ENCODE results near the gene MYO9A. TPM values are rescaled to one million over a fixed set of nuclear protein-coding genes. Genes with fewer than 3 reads are reported as not detected.
A peak's percentile ranks its signal among the peaks of the same experiment; 100 is the strongest.

Gene MYO9A, protein sequence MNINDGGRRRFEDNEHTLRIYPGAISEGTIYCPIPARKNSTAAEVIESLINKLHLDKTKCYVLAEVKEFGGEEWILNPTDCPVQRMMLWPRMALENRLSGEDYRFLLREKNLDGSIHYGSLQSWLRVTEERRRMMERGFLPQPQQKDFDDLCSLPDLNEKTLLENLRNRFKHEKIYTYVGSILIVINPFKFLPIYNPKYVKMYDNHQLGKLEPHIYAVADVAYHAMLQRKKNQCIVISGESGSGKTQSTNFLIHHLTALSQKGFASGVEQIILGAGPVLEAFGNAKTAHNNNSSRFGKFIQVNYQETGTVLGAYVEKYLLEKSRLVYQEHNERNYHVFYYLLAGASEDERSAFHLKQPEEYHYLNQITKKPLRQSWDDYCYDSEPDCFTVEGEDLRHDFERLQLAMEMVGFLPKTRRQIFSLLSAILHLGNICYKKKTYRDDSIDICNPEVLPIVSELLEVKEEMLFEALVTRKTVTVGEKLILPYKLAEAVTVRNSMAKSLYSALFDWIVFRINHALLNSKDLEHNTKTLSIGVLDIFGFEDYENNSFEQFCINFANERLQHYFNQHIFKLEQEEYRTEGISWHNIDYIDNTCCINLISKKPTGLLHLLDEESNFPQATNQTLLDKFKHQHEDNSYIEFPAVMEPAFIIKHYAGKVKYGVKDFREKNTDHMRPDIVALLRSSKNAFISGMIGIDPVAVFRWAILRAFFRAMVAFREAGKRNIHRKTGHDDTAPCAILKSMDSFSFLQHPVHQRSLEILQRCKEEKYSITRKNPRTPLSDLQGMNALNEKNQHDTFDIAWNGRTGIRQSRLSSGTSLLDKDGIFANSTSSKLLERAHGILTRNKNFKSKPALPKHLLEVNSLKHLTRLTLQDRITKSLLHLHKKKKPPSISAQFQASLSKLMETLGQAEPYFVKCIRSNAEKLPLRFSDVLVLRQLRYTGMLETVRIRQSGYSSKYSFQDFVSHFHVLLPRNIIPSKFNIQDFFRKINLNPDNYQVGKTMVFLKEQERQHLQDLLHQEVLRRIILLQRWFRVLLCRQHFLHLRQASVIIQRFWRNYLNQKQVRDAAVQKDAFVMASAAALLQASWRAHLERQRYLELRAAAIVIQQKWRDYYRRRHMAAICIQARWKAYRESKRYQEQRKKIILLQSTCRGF (N-terminal part only)
- total RNA-seq (2021; ENCODE audit: unreplicated experiment) (23.0 TPM), Bru-seq, nascent RNA (percentile 74 among the genes with signal in this experiment), BruChase-seq, experiment 1, labeled RNA remaining after a 6-hour chase (percentile 67 among the genes with signal in this experiment), BruChase-seq, experiment 2, labeled RNA remaining after a 2-hour chase (percentile 71 among the genes with signal in this experiment)
- 6.4 and 7.0 TPM in 2 replicates for polyA plus RNA-seq (2012)
- long read RNA-seq, partial matches to known transcripts, result 7 of 14 reads
- long read RNA-seq, other reads (novel, unspliced or antisense), result 7 of 14 reads

GRCh38 chr15:72118017-72118978 is at the start of gene MYO9A, which contains the start of gene SENP8:
Gene MYO9A (minus strand): TSS chr15:72118150. CDS start chr15:72046563, 71,587 bp downstream.
Gene SENP8 (plus strand): TSS chr15:72118403. CDS start chr15:72139624, 21,221 bp downstream.
- Histone ChIP-seq H3K9me3 (ENCODE audit: control insufficient read depth in 1 of 2, insufficient read depth in 1 of 2, low read depth in 1 of 2, low read length in 2 of 2) (no peaks in the 10 kb centered on the region), H3K4me2 (ENCODE audit: low read length) (peak within 1 kb of the TSS; percentile 92), H3K36me3 (ENCODE audit: control insufficient read depth in 1 of 2, insufficient read depth in 2 of 2, low read length in 2 of 2) (no peaks in the 10 kb centered on the region), H3K4me3 (replicated peaks in 1 of 2; ENCODE audit: low read depth in 1 of 2, low read length in 2 of 2) (peak within 1 kb of the TSS; percentile 80 to 81), H3K9ac (ENCODE audit: low read length) (peak within 1 kb of the TSS; percentile 77), H4K20me1 (ENCODE audit: insufficient read depth) (no peaks in the 10 kb centered on the region), H3K4me1 (ENCODE audit: control insufficient read depth in 1 of 2, insufficient read depth in 2 of 2, low read length in 2 of 2) (peaks cover 4 to 17% of the 10 kb centered on the region in 2 experiments; a peak in 3 of 4 replicates), H3K79me2 (ENCODE audit: insufficient read depth, low read length) (peaks cover 31% of the 10 kb centered on the region), H3K27ac (ENCODE audit: low read depth, low read length) (peak within 1 kb of the TSS; percentile 85), H3K27me3 (ENCODE audit: insufficient read depth, low read length) (no peaks in the 10 kb centered on the region), H3K9me2 (ENCODE audit: insufficient read depth) (no peaks in the 10 kb centered on the region), H2AFZ (ENCODE audit: low read depth, low read length, poor library complexity, severe bottlenecking) (no peak within 1 kb of the TSS)
- intact Hi-C loops (cut with micrococcal nuclease), result no loop called here
- ATAC-seq (peak; percentile 77), DNase-seq (ENCODE audit: low read depth, low spot score) (peak; percentile 97)
- BruUV-seq (replicated peaks), result TSS peak; percentile 79
- CTCF ChIA-PET, result interaction anchor here (0.7 to 0.9 kb wide), 2 partner anchors 12 to 24 kb away, joined by 3 to 4 read pairs; no protein-coding TSS in a partner anchor
- RAD21 ChIA-PET (ENCODE audit: low non-redundant PET in 1 of 2, low total read pairs in 2 of 2, uncharacterized antibody in 2 of 2, unreplicated experiment in 2 of 2), result interaction anchor here in 1 of 2 experiments (0.5 to 0.6 kb wide), 2 partner anchors 222 to 255 kb away, joined by 3 to 5 read pairs; no protein-coding TSS in a partner anchor
- POLR2A ChIA-PET, result interaction anchor here (0.6 to 1.4 kb wide), 6 partner anchors 9 to 1847 kb away, joined by 3 to 14 read pairs (median 4); no protein-coding TSS in a partner anchor
- TF ChIP-seq YY1 (IDR thresholded peaks at IDR 0.05; ENCODE audit: extremely low read depth, insufficient replicate concordance, low read depth, low read length) (no peak), POLR2A (IDR thresholded peaks at IDR 0.05; ENCODE audit: borderline replicate concordance, extremely low read depth, insufficient read depth, insufficient read length) (peak; percentile 83), CBX3 (IDR thresholded peaks at IDR 0.05; ENCODE audit: low read depth) (no peak), ATF3 (IDR thresholded peaks at IDR 0.05) (no peak), EGR1 (IDR thresholded peaks at IDR 0.05; ENCODE audit: low read depth) (peak; percentile 97), ZFX (IDR thresholded peaks at IDR 0.05) (no peak), ELF1 (IDR thresholded peaks at IDR 0.05; ENCODE audit: borderline replicate concordance, low read depth) (no peak), SRF (IDR thresholded peaks at IDR 0.05; ENCODE audit: low read depth) (no peak), FOSL1 (IDR thresholded peaks at IDR 0.05; ENCODE audit: low read depth) (no peak), POLR2AphosphoS5 (IDR thresholded peaks at IDR 0.05; ENCODE audit: low read depth, low read length) (peak; percentile 87), RAD21 (IDR thresholded peaks at IDR 0.05; ENCODE audit: low read depth) (no peak), JUND (IDR thresholded peaks at IDR 0.05) (no peak)
- TF ChIP-seq, protein P1, sequence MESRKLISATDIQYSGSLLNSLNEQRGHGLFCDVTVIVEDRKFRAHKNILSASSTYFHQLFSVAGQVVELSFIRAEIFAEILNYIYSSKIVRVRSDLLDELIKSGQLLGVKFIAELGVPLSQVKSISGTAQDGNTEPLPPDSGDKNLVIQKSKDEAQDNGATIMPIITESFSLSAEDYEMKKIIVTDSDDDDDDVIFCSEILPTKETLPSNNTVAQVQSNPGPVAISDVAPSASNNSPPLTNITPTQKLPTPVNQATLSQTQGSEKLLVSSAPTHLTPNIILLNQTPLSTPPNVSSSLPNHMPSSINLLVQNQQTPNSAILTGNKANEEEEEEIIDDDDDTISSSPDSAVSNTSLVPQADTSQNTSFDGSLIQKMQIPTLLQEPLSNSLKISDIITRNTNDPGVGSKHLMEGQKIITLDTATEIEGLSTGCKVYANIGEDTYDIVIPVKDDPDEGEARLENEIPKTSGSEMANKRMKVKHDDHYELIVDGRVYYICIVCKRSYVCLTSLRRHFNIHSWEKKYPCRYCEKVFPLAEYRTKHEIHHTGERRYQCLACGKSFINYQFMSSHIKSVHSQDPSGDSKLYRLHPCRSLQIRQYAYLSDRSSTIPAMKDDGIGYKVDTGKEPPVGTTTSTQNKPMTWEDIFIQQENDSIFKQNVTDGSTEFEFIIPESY (IDR thresholded peaks at IDR 0.05; ENCODE audit: extremely low read depth, insufficient replicate concordance, low read length), result no peak
- TF ChIP-seq, protein P2, sequence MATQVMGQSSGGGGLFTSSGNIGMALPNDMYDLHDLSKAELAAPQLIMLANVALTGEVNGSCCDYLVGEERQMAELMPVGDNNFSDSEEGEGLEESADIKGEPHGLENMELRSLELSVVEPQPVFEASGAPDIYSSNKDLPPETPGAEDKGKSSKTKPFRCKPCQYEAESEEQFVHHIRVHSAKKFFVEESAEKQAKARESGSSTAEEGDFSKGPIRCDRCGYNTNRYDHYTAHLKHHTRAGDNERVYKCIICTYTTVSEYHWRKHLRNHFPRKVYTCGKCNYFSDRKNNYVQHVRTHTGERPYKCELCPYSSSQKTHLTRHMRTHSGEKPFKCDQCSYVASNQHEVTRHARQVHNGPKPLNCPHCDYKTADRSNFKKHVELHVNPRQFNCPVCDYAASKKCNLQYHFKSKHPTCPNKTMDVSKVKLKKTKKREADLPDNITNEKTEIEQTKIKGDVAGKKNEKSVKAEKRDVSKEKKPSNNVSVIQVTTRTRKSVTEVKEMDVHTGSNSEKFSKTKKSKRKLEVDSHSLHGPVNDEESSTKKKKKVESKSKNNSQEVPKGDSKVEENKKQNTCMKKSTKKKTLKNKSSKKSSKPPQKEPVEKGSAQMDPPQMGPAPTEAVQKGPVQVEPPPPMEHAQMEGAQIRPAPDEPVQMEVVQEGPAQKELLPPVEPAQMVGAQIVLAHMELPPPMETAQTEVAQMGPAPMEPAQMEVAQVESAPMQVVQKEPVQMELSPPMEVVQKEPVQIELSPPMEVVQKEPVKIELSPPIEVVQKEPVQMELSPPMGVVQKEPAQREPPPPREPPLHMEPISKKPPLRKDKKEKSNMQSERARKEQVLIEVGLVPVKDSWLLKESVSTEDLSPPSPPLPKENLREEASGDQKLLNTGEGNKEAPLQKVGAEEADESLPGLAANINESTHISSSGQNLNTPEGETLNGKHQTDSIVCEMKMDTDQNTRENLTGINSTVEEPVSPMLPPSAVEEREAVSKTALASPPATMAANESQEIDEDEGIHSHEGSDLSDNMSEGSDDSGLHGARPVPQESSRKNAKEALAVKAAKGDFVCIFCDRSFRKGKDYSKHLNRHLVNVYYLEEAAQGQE (IDR thresholded peaks at IDR 0.05; ENCODE audit: low read depth), result no peak
